Type B pancreatic cell (in vitro differentiated cells): Measurements from ENCODE around the gene BBX. TPM values are rescaled to one million over a fixed set of nuclear protein-coding genes. Genes with fewer than 3 reads are reported as not detected.

ENCODE experiments used
- DNase-seq: peaks from one replicate; pipeline ENCODE4 v3.0.0; 2021; ENCODE audit warnings: mixed read lengths; ENCODE audit not compliant: unreplicated experiment; ENCODE audit errors: extremely low spot score
- H3K27ac Mint-ChIP-seq: 2 replicates; pipeline ENCODE4 v1.8.0; 2021; ENCODE audit warnings: mild to moderate bottlenecking, mixed read lengths
- H3K27me3 Mint-ChIP-seq: 2 replicates; pipeline ENCODE4 v1.8.0; 2021; ENCODE audit warnings: mixed read lengths
- H3K36me3 Mint-ChIP-seq: 2 replicates; pipeline ENCODE4 v1.8.0; 2021; ENCODE audit warnings: mixed read lengths
- H3K4me1 Mint-ChIP-seq: one replicate; pipeline ENCODE4 v1.8.0; 2021; ENCODE audit warnings: mixed read lengths; ENCODE audit not compliant: unreplicated experiment
- H3K4me3 Mint-ChIP-seq: 2 replicates; pipeline ENCODE4 v1.8.0; 2021; ENCODE audit warnings: mild to moderate bottlenecking, mixed read lengths
- H3K9me3 Mint-ChIP-seq: 2 replicates; pipeline ENCODE4 v1.8.0; 2021; ENCODE audit warnings: mixed read lengths
- CTCF ChIP-seq: fragments of 200-600 bp; sonication (generic); conservative IDR thresholded peaks from 2 replicates; pipeline ENCODE4 v1.5.0; 2021; ENCODE audit warnings: antibody characterized with exemption, mild to moderate bottlenecking
- total RNA-seq: library from RNA; stranded (reverse); gene quantifications from 2 replicates; pipeline ENCODE4 v1.2.1, GENCODE V29; 2021; ENCODE audit warnings: low replicate concordance

The BBX gene
- total RNA-seq, 1 donor from 2014 or later = 52.8 TPM

GRCh38 chr3:107524326-107524840, 1.6 kb downstream of the BBX start:
- TF ChIP-seq CTCF = no peak
- H3K27me3 Mint-ChIP-seq = no peaks in the 10 kb centered on the region
- peak overlapping the region; percentile 97 for H3K4me3 Mint-ChIP-seq
- peak overlapping the region; percentile 91 for H3K27ac Mint-ChIP-seq
- peaks cover 11% of the 10 kb centered on the region for H3K4me1 Mint-ChIP-seq
- no peak for DNase-seq
- H3K9me3 Mint-ChIP-seq = no peaks in the 10 kb centered on the region
- H3K36me3 Mint-ChIP-seq = peaks cover 7% of the 10 kb centered on the region

- Mint-ChIP-seq H3K27ac (peak overlapping the region; percentile 91), H3K4me3 (peak overlapping the region; percentile 98), H3K36me3 (peaks cover 12% of the 10 kb centered on the region), H3K4me1 (peaks cover 11% of the 10 kb centered on the region), H3K9me3 (no peaks in the 10 kb centered on the region), H3K27me3 (no peaks in the 10 kb centered on the region)
- peak; percentile 74 for DNase-seq
- TF ChIP-seq CTCF = no peak
Observed at GRCh38 chr3:107524841-107525643, 2.3 kb downstream of the BBX start.

- H3K36me3 Mint-ChIP-seq = peaks cover 12% of the 10 kb centered on the region
- no peak for DNase-seq
- TF ChIP-seq CTCF = no peak
- peak overlapping the region; percentile 98 for H3K4me3 Mint-ChIP-seq
- H3K27ac Mint-ChIP-seq = peak overlapping the region; percentile 90
- H3K27me3 Mint-ChIP-seq = no peaks in the 10 kb centered on the region
- H3K9me3 Mint-ChIP-seq = no peaks in the 10 kb centered on the region
- peaks cover 11% of the 10 kb centered on the region for H3K4me1 Mint-ChIP-seq
Observed at GRCh38 chr3:107525644-107526305, 3.0 kb downstream of the BBX start.

- Mint-ChIP-seq H3K4me1 (peaks cover 4% of the 10 kb centered on the region), H3K9me3 (no peaks in the 10 kb centered on the region), H3K27ac (no peak overlapping the region), H3K4me3 (no peak overlapping the region), H3K27me3 (no peaks in the 10 kb centered on the region), H3K36me3 (peaks cover 9% of the 10 kb centered on the region)
- no peak for DNase-seq
- no peak for TF ChIP-seq CTCF
Observed at GRCh38 chr3:107531917-107532469, 9.2 kb downstream of the BBX start.

- no peak overlapping the region for H3K4me3 Mint-ChIP-seq
- TF ChIP-seq CTCF = no peak
- H3K4me1 Mint-ChIP-seq = peaks cover 9% of the 10 kb centered on the region
- no peak for DNase-seq
- no peaks in the 10 kb centered on the region for H3K9me3 Mint-ChIP-seq
- no peak overlapping the region for H3K27ac Mint-ChIP-seq
- peaks cover 6% of the 10 kb centered on the region for H3K36me3 Mint-ChIP-seq
- no peaks in the 10 kb centered on the region for H3K27me3 Mint-ChIP-seq
Observed at GRCh38 chr3:107540857-107541256, 18.1 kb downstream of the BBX start.
